ENCODE data around the gene KLC1.
"Not testable (repeated sequence)": the region's sequence is repeated elsewhere in the genome, so short reads cannot be mapped to it uniquely, and the experiment has no call there.

Gene KLC1

DNA sequence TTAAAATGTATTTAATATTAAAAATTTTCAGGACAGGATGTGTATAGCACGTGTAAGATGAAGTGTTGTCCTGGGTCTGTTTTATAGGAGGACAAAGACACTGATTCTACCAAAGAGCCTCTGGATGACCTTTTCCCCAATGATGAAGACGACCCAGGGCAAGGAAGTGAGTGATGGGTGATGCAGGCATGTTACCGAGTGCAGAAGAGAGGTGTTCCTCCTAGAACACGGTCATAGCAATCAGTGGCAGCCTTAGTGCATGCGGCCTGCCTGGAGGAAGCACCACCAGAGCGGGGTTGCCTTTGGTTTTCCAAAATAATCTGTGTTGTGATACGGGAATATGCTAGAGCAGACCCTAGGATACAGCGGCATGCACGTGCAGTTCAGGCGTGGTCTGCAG is 33.0 kb downstream of the KLC1 start:
- no peak for DNase-seq

DNA sequence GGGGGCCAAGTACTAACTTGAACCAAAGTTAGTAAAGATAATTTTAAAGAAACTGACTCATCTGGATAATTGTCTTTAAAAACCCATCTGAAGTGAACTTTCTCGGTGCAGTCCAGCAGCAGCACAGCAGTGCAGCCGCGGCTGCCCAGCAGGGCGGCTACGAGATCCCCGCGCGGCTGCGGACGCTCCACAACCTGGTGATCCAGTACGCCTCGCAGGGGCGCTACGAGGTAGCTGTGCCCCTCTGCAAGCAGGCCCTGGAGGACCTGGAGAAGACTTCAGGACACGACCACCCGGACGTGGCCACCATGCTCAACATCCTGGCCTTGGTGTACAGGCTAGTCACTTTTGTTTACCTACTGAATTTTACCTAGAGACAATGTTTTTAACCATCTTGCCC is 33.6 kb downstream of the KLC1 start:
- no peak for DNase-seq

DNA sequence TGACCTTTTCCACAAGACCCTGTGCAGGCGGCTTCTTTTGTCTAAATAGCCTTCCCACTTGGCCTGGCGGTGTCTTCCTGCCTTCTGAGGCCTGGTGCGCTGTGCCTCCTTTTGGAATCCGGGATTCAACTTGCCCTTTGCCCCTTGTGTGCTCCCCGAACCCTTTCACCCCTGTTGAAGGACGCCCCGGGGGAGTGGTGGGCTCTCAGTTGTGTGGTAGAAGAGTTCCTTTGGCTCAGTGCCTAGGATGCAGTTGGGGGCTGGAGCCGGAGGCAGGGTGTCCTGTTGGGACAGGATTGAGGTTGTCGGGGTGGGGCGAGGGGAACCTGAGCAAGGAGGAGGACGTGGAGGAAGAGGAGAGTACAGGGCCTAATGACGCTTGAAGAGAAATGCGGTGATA is 34.5 kb downstream of the KLC1 start:
- DNase-seq: no peak

DNA sequence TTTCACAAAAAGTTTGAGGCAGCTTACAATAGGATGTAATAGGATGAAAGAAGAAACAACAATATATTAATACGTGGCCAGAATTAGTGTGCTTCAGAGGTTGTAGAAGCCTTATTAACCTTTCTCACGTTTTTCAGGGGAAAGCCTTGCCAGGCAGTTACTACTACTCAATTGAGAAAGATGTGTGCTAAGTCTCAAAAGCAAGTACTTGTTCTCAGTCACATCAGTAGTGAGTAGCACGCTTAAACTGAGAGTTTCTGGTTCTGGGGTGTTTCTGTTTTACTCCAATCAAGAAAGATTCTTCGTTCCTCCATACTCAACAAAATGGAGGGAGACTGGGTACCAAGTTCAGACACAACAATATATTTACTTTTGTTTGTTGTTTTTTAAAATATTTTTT is 38.7 kb downstream of the KLC1 start:
- DNase-seq: no peak

DNA sequence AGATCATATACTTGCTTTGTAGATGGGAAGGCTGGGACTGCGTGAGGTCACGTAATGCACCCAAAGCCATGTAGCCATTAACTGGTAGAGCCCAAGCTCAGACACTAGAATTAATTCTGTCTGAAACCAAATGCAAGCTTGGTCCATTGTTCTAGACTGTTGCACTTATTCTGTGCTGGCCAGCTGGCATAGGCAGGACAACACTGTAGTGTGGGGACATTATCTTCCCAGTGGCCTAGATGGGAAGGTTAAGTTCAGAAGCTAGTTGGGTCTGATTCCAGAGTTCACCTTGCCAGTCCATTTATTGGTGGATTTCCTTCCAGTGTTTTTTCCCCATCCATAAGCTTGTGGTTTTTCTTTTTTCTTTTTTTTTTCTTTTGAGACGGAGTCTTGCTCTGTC is 39.1 kb downstream of the KLC1 start:
- DNase-seq: no peak

DNA sequence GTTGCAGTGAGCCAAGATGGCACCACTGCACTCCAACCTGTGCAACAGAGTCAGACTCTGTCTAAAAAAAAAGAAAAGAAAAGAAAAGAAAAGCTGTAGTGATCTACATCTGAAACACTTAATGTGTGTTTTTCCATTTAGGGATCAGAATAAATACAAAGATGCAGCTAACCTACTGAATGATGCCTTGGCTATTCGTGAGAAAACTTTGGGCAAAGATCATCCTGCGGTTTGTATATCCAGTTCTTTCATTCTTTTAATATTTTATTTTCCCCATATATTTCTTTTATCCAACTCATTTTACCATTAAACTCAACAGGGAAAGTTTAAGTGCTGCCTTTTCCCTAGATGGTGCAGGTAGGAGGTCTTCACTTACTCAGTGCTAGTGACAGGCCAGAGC is 40.4 kb downstream of the KLC1 start:
- no peak for DNase-seq

DNA sequence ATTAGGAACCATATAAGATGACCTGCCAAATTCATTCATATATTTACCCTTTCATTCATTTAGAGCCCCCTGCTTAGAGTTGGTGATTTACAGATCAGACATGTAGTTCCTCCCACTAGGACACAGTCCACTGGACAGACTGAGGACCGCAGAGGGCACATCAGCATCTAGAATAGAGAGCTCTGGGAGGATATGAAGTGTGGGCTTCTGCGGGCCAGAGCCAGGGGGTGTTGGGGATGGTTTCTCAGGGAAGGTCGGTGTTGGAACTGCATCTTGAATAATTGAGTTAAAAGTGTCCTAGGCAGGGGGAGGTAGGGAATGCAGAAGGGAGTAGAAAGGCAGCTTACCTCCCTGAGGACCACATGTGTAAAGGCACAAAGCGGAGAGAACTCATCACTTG is 42.9 kb downstream of the KLC1 start:
- no peak for DNase-seq

DNA sequence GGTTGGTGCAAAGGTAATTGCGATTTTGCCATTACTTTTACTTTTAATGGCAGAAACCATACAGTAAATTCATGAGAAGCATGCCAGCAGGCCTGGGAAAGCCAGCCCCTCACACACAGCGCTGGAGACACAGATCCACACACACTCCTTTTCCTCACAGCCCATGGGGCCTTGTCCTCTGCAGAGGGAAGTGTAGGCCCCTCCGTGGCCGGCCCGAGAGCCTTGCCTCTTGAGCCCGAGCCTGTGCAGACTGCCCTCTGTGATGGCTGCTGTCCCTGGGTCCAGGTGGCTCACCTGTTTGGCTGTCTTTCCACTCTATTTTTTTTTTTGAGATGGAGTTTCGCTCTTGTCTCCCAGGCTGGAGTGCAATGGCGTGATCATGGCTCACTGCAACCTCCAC is 46.9 kb downstream of the KLC1 start:
- DNase-seq: no peak

DNA sequence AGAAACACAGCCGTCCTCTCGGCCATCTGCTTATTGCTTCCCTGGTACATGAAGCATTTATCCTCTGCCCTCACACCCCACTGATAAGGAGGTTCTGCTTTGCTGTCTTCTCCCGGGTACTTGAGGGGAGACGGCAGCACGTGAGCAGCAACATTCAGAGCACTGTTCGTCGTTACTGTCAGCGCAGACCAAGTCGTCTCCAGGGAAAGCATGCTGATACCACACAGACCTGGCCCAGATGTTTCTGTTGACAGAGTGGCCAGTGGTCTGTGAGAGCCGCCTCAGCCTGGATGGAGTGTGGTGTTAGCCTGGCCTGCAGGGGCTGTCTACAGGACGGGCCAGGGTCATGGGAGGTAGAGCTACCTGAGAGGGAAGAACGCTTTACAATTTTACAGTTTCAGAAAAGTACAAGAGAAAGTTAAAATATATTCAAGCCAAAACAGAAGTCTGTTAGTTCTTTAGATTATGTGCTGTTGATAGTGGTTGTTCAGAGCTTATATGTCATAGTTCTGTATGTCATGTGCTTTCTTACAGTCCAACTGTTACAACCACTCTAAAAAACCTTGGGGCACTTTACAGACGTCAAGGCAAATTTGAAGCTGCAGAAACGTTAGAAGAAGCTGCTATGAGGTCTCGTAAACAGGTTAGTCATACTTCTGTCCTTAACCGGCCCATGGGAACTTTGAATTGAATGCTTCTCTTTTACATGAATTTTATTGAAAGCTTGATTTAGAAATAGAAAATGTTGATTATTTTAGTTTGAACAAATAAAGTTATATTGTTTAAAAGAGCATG is 48.1 kb downstream of the KLC1 start:
- no peak for DNase-seq

DNA sequence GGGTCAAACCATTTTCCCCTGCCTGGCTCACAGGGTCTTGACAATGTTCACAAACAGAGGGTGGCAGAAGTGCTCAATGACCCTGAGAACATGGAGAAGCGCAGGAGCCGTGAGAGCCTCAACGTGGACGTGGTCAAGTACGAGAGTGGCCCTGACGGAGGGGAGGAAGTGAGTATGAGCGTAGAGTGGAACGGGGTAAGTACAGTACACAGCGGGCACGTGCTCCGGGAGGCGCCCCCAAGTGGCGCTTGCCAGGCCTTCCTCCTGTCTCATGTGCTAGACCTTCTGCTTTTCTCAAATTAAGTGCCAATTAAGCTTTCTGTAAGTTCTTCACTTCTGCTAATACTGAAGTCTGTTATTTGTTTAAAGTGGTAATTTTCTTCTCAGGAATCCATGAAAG is 50.3 kb downstream of the KLC1 start:
- DNase-seq: peak; percentile 39

DNA sequence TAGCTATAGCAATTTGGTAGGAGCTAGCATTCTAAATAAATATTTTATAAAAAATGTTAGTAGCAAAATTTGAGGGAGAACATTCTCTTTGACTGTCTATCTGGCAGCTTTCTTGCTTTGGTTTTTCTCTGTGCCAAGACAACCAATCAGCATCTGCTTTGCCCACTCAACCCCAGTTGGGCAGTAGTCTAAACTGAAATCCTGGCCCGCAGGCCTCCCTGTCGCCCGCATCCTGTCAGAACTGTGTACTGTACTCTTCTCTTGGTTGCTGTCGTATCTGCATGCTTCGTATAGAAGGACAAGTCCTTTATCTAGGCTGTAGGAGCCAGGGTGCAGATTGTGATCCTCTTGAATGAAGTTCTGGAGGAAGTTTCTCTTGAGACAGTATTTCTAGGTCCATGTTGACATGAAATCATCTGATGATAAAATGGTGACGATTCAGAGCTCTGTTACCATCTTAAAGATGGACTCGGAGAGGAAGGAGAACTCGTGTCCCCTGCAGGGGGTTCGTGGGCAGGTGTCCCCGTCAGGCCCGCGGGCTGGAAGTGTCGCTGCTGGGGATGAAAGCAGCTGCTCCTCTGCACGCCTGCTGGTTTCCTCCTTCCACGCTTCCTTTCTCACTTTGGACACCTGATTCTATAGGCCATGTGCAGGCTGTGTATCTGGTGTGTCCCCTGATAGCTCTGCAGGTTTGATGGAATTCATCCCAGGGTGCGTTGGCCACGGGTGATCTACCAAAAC is 51.6 kb downstream of the KLC1 start:
- no peak for DNase-seq

DNA sequence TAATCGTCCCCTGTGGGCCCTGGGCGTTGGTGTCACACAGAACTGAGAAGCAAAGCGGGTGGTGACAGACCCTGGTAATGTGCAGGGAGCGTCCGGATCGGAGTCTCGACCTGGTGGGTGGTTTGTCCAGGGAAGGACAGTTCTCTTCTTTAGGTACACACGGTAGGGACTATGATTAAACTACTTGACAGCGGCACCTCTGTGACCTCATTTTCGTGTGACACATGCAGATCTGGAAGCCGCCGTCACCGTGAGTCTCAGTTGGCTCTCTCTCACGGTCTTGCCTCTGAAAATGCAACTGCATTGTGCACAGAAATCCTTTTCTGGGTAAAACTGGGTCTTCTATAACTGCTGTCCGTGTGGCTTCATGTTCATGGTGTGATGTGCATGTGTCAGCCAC is 54.1 kb downstream of the KLC1 start:
- no peak for DNase-seq

DNA sequence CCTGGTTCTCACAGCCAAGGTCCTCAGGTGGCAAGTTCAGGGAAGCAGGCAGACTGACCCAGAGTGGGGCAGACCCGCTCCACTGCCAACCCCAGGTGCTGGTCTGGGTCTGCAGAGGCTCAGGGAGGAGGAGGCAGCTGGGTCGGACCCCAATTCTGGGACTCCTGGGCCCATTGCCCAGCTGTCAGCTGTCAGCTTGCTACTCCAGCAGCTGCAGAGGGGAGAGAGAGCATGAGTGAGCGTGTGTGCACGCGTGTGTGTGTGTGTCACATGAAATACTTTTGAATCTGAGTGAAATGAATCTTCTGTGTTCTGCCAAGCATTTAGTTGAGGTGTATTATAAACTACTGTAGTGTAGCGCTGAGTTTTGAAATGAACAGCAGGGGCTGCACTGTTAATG is 55.5 kb downstream of the KLC1 start:
- no peak for DNase-seq

DNA sequence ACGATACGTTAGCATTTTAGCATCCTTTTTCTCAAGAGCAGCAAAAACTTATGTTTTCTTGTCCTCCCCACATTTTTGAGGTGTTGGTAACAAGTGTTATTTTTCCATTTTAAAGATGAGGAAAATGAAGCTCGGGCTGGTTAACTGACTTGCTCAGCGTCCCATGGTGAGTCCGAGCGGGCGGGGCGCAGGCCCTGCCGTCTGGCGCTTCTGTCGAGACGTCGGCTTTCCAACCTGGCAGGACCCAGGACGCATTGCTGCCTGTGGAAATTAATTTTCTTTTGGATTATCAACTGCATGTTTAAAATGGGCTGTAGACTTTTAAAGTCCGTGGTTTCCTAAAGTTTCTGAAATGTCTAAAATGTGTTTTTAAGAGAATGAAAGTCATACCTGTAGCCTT is 55.9 kb downstream of the KLC1 start:
- no peak for DNase-seq

DNA sequence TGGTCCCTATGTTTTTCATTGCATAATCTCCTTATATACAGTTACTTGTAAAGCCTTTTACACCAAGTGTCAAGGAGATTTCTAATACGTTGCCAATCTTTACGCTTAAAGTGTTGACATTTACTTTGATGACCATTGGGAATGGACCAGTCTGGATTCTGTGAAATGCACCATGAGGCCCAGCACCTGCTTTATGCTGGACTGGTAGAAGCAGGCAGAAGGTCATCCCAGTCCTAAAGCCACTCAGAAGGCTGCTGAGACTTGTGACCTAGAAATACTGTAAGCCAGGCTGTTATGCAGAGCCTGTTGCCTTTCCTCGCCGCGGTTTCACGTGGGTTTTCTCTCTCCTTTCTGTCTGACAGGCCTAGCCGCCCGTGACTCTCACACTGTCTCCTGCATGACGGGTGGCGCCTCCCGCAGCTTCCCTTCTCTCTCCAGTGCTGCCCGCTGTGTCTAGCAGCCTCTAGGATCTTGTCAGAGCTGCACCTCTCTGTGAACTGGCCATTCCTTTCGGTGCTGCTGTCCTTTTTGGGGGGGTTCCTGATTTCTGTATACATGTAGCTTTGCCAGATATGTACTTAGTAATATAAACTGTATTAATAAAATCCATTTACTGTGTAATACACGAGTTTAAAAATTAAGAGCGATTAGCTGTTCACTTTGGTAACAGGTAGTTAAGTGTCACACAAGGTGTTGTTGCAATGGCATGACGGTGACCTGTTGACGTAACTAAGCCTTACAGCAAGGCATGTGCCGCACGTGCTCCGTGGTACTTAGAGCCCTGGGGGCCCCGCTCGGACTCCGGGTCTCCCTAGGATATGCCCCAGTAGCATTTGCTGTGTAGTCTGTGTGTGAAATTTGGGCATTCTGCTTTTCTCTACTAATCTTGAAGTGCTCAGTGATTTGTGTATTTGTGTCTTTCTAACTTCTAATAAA is 56.5 kb downstream of the KLC1 start:
- no peak for DNase-seq

DNA sequence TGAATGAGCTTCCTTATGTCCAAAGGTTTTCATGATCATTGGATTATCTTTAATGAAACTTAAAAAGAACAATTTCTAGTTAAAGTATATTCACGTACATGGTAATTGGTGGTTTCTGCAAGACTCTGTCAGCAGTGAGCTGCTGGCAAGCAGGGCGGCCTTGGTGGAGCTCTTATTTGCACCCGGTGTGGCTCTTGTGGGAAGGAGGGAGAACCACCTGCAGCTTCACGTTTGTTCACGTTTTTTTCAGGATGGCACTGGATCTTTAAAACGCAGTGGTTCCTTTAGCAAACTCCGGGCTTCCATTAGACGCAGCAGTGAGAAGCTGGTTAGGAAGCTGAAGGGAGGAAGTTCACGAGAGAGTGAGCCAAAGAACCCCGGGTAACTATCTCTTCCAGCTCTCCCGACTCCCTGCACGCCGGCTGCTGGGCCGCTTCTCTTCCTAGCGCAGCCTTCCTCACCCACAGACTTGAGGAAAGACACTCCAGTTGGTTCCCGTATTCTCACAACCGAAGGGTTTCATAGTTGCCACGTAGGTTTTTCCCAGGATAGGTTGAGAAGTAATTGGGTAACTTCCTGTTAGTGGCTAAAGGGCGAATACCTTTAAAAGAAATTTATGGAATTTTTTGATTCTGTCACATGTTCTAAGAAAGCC is 57.9 kb downstream of the KLC1 start:
- no peak for DNase-seq

DNA sequence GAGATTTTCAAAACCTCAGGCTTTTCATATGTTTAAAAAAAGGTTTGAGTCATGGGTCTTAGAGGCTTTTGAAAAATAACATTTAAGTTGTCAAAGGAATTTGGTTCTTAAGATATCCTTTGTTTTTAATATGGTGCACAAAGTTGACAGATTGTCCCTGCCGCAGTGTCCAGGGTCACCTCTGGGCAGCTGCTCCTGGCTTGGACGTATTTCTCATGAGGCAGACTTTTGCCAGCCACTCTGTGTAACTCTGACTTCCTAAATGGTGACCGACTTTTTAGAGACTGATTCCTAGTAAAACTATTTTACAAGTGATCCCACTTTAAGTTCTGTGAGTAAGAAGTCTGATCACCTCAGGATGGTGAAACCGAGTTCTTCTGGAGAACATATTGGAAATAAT is 58.7 kb downstream of the KLC1 start:
- no peak for DNase-seq

DNA sequence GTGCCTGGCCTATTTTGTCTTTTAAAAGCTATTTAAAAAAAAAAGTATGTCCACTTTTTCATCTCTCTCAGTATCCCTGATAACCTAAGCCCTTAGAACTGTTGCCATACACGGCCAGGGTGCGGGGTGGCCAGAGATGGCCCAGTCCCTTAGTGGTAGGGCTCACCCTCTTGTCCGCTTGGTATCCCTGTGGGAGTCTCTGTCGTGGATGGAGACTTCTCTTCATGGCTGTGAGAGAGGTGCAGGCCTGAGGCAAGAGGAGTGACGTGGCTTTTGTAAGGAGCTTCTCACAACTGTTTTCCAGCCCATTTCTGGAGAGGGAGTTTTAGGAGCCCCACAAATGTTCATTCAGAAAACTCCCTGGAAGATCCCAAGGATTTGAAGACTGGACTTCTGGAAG is 59.4 kb downstream of the KLC1 start:
- DNase-seq: no peak

DNA sequence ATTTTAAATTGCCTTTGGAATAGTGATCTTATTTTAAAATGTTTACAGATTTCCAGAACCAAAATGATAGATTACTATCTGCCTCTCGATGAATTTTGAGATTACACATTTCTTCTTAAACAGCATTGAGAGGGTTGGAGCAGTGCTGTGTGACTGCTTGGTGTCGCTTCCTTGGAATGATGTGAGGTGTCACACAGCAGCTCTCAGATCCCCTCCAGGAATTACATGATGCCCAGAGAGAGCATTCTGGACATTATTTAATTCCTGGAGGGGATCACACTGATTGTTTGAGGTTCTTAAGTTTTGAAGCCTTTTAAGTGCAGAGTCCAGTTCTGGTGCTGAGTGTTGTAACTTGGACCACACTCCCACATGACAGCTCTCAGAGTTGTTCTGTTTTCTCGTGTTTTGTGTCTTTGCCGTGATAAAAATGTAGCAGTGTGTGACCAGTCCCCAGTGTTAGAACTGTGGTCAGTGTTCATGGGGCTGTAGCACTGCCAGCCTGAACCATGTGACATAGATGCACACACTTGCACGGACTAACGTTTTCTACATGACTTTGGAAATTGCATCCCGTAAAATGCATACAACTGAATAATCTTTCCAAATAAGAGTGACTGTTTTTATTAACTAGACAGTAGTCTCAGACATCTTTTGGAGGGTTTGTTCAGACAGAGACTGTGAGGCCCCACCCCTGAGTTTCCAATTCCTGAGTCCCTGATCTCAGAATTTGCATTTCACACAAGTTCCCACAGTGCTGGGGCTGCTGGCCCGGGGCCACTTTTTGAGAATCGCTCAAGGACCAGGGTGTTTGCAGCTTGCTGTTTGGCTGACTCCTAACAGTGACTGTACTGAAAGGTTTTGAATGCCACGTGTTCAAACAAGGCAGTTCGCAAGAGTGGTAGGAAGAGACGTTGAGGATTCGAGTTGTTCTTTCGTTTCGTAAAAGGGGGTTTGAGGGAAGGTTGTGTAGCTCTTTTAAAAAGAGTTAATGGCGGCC is 60.2 kb downstream of the KLC1 start:
- no peak for DNase-seq

DNA sequence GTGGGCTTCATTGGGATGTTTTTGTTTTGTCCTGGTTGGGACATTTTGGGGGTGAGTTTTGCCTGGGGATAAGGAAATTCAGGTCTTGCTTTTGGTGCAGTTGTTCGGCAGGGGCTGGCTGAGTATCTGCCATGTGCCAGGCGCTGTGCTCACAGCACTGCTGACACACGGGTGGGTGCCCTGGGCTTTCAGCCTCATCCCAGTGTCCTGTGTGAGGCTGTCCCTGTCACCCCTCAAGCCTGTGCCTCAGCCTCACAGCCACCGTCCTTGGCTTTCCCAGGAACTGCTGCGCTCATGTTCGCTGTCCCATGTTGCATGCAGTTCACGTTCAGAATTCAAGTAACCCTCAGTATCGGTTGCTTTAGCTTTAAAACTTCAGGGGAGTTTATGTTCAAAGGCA is 61.3 kb downstream of the KLC1 start:
- DNase-seq: no peak

DNA sequence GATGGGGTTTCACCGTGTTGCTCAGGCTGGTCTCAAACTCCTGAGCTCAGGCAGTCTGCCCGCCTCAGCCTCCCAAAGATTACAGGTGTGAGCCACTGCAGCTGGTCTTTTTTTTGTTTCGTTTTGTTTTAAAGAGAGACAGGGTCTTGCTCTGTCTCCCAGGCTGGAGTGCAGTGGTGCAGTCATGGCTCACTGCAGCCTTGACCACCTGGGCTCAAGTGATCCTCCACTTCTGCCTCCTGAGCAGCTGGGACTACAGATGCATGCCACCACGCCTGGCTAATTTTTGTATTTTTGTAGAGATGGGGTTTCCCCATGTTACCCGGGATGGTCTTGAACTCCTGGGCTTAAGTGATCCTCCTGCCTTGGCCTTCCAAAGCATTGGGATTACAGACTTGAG is 62.6 kb downstream of the KLC1 start:
- not testable (repeated sequence) for DNase-seq

DNA sequence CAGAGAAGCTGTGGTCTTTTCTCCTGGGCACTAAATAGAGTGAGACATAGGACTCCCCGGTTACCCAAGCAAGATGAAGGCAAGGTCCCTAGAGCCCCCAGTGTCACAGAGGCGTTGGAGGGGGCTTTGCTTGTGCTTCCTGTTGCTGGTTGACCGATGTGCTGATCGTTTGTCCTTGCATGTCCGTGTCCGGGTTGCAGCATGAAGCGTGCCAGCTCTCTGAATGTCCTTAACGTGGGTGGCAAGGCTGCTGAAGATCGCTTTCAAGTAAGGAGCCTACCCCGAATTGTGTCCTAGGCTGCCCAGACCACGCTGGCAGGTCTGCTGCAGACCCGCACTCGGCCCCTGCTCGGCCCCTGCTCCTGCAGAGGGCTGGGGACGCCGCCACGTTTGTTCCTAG is 63.1 kb downstream of the KLC1 start:
- DNase-seq: no peak

All from stimulated activated CD4-positive, alpha-beta T cell treated with anti-CD3 and anti-CD28 coated beads, Interleukin-1b, Interleukin-23, amount 100 ng/mL, for 48 hours (primary cell).